GM19324 (cell line): ENCODE data around the gene ADARB2.

Source experiments
- ATAC-seq: cut with Tn5 transposase; IDR thresholded peaks from one replicate; pipeline ENCODE4 v1.9.1; 2021; ENCODE audit warnings: mild to moderate bottlenecking, moderate library complexity; ENCODE audit not compliant: unreplicated experiment, low FRiP score

ADARB2 gene

DNA sequence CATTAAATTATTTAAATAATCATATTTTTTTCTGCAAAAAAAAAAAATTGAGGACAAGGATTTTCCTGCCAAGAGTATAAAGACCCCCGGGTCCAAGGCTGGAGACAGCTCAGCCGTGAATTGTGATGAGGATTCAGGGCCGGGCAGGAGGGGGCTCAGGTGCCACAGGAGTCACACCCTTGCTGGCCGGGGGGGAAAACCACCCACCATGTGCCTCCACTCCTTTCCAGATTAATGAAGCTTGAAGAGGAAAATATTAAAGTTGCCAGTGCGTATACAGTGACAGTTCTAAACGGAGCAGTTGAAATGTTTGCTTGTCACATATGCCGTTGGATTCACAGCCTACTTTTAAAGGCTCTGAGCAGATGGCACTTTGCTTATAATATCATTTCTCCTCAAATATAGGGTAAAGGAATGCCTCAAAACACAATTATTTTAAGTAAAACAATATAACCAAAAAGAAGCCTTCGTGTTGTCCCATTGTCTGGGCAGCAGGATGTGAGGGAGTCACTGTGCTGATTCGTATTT is 49.6 kb downstream of the ADARB2 start:
- no peak for ATAC-seq

DNA sequence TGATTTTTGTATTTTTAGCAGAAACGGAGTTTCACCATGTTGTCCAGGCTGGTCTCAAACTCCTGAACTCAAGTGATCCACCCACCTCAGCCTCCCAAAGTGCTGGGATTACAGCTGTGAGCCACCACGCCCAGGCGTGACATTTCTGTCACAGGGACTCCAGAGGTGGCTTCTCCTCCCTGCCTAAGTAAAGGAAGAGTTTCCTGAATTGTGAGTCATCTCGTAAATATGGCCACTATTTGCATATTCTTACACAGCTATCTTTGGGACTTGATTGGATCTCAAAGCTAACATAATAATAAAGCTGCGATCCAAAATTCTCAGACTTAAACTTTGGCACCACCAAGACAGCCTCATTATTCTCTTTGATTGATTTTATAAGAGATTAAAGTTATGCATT is 50.1 kb downstream of the ADARB2 start:
- ATAC-seq: no peak

DNA sequence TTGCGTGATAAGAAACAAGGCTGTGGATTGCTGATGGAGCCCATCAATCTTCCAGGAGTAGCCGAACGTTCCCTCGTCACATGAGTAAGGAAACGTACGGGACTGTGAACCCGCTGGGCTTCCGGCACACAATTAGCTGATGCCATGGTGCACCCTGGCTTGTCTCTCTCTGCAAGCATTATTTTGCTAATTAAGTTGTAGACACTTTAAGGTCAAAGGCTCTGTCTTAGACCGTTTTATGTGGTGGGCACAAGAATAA is 50.9 kb downstream of the ADARB2 start:
- ATAC-seq: no peak

DNA sequence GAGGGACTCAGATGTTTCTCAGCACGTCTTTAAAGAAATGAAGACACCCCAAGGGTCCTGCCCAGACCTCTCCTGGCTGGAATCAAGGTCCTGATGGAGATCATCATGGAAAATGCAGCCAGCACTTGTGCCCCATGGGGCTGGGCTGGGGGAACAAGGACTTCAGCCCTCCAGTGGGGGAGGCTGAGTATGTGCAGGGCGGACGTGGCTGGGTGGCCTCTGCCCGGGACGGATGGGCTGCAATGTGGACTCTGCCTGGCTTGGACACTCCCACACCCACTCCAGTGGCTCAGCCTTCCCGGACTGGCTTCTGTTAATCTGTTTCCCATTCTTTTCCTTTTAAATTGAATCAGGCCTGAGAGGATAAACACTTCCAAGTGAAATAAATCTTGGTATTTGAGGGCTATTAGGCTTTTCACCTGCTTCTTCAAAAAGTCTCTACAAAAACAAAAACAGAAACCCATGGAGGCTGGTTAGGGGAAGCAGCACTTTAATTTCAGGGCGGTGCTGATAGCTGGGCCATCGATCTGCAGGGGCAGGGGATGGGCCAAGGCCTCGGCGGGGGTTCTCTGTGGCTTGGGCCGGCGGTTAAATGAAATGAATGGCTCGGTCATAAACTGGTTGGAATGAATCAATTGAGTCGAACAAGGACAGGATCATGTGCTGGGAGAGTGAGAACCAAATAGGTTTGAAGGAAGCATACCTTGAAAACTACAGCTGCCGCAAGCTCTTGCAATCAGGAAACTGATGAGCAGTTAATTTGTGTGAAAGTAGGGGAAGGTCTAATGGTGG is 51.4 kb downstream of the ADARB2 start:
- ATAC-seq: no peak

DNA sequence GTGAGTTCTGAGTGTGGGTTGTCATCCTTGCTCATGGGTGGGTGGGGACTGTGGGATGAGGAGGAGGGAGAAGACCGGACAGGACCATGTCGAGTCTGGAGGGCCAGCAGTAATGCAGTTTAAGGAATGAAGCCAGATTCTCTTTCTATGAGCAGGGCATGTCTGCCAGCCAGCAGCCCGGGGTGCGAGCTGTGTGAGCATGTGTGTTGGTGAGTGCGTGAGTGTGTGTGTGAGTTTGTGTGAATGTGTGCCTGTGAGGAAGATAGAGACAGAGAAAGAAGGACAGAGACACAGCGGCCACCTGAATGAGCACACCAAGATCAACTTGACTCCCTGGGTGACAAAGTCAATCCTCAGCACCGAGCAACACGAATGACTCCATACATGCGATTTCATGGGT is 52.3 kb downstream of the ADARB2 start:
- no peak for ATAC-seq

DNA sequence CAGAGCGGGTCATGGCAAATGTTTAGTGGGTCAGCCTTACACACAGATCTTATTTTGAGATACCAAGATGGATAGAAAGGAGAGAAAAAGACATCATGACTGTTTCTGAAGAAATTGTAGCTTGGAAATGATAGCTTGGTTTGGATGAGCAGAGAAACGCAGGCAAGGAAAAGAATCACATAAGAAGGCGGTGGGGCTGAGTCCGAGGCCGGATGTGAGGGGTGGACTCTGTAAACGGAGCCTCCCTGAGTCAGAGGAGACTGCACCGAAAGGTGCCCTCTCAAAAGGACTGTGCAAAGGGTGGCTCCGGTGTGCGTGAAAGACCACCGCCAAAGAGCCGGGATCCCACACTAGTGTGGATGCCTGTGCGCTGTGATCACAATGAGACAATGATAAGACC is 53.7 kb downstream of the ADARB2 start:
- ATAC-seq: no peak

DNA sequence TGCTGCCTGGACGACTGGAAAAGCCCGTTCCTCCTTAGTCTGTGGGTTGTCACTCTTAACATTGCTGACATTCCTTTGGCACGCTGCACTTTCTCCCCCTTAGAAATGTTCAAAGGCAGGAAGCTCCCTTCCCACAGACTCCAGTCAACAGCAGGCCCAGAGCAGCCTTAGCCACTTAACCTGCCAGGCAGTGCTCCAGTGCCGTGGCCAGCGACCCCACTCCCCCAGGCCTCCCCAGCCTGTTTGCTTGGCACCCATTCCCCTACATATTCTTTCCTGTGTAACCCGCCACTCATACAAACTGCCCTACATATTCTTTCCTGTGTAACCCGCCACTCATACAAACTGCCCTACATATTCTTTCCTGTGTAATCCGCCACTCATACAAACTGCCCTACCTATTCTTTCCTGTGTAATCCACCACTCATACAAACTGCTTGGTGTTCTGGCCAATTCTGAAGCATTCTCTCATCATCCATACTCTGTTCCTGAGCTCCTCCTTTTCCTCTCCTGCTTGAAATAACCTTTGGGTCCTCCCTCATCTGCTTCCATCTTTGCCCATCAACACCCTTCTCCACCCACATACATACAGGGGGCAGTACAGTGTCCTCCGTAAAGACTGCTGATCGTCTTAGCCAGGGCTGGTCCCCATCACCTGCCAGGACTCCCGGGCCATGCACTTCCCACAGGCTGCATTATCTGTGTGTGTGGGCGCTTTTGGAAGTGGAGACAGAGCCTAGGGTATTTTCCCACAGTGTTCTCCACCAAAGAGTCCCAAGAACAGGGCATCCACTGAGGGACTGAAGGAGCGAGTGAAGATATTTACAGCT is 57.3 kb downstream of the ADARB2 start:
- ATAC-seq: no peak

DNA sequence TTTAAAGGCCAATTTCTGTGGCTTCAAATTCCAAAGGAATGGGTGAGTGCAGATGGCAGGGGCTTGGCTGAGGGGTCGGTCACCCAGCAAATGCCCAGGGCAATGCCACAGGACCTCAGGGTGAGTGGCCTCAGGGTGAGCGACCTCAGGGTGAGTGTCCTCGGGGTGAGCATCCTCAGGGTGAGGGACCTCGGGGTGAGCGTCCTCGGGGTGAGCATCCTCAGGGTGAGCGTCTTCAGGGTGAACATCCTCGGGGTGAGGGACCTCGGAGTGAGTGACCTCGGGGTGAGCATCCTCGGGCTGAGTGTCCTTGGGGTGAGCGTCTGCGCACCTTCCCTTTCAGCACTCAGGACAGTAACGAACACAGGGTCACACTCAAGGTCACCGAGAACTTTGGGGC is 59.2 kb downstream of the ADARB2 start:
- no peak for ATAC-seq

DNA sequence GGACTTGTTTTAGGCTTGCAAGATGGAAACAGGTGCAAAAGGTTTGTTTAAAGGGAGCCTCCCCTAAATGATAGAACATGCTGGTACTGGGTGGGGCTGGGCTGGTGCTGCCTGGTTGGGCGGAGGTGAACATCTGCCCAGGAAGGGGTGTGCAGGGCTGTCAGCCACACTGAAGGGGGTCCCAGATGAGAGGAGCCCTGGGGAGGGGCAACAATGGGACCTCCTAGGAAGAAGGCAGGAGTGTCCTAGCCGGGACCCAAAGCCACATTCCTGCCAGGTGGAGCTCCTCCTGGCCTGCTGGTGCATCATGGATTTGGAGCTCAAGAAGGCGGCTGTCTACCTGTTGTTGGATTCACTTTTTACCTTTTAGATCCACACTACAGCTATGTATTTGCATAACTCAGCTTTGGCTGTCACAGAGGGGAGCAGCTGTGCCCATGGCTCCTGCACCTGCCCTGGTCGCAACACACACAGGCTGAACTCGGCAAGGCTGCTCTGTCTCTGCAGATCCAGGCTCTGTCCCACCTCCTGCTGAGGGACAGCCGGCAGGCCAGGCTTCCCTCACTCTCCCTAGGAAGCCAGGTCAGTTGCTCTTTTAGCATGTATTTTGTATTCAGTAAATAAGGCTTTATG is 59.9 kb downstream of the ADARB2 start:
- no peak for ATAC-seq

DNA sequence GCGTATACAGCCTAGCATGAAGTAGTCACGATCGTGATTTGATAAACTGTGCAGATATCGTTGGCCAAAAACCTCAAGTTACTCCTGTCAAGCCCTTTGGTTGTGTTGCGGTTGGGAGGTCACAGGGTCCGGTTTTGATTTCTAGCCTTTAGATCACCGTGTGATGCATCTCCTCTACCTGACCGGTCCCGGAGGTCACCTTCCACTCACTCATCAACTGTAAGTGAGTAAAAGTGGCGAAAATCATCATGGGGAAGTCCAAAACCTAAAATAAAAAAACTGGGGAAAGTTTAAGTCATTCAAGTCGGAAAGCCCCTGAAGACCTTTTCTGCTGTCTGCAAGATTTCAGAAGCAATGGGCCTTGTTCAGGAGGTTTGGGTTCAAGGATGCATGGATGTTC is 62.8 kb downstream of the ADARB2 start:
- no peak for ATAC-seq

DNA sequence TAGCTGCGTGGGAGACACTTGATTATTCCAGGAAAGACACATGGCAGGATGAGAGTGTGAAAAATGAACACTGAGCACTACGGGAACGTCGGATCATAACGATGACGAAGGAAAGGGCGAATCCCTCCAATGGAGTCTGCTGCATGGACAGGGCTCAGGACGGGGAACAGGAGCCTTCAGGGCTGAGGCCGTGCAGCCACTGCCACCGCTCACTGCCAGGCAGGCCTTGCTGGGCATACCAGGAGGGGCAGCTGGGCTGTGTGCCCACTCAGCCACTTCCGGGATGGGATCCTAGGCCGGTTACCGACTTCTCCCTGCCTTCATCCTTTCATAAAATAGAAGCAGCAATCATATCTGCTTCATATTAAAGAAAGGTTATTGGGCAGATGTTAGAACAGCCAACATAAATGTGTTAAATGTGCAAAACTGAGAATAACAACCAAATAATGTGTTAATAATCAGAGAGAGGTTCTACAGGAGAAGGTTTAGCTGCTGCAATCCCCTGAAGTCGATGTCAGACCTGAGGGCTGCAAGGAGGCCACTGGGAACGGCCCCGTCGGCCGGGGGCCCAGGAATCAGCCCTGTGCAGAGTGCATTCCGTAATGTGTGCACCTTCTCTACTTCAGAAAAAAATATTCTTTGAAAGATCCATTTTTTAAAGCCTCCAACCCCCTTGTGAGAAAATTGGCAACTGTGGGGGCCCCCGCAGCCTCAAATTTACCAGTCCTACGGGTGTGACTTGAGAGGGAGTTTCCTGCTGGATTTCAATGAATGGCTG is 63.6 kb downstream of the ADARB2 start:
- no peak for ATAC-seq

DNA sequence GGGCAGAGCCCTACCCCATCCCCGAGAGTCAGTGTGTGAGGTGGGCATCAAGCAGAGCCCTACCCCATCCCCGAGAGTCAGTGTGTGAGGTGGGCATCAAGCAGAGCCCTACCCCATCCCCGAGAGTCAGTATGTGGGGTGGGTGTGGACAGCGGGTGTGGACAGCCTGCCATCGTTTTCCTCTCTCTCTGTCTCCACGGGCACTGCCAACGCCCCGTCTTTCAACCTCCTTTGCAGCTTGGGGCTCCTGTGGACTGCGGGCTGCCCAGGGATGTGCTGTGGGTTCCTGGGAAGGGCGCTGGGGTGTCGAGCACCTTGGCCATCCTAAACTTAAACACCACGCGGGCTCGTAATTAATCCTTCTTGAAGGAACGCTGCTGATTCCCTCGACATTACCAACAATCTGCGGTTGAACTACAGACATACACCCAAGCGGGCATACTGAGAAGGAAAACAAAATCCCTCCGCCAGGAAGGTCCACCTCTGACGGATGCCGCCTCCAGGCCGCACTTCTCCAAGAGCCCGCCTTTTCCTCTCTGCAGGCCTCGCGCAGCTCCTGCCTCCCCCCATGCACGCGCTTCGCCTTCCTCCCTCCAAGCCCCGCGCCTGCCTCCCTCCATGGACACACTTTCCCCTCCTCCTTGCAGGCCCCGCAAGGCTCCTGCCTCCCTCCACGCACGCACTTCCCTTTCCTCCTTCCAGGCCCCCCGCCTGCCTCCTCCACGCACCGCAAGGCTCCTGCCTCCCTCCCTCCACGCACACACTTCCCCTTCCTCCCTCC is 65.1 kb downstream of the ADARB2 start:
- ATAC-seq: no peak

DNA sequence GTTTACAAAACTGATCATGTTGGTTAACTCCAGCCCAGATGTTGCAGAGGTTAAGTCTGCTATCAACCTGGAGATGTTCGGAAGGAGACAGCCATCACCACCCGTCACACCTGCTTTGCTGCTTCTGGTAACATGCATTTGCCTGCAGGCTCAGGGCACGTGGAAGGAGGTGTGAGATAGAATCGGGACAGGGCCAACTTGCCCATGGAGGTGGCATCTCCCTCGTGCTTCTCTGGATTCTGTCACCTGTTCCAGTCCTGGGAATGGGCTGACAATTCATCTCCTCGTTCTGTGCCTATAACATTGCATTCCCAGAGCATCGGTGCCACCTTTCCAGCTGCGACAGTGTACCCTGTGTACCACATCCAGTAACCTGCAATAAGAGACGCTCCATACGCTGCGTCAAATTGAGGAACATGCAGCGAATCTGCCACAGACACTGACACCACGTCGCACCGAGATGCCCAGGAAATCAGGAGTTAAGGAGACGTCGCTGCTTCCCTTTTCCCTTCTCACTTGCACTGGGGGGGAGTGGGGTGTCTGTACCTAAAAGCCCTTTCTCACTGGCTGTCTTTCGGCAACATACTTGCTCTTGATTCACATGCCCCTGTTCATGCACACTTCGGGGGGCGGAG is 65.8 kb downstream of the ADARB2 start:
- ATAC-seq: no peak

DNA sequence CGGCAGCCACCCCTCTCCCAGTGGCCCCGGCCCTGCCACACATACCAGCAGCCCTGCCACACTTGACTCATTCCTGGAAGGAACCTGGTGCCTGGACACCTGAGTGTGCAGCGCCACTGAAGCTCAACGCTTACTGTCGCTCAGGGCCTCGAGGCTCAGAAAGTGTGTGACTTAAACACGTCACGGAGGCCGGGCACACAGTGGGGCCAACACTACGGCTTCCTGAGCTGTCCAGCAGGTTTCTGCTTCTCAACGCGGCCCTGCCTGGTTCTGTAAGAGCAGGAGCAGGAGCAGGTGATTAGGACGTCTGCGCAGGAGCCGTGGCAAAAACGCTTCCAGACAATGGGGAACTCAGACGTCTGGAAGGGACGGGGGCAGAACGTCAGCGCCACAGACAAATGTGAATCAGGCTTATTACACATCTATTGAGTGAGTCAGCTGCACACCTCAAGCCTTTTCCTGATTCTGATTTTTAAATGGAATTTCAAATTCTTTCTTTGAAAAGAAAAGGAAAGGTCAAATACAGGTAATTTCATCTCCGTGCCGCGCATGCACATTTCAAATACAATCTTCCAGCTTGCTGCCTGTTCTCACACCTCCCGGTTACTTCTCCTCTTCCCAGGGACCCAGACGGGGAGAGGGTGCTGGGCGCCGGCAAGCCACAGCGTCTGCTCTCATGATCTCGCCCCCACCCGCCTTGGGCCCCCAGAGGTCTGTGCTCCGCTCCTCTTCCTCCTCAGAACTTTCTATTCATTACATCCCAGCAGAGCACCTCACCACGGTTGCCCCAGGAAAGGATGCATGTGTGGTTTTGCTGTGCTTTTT is 66.6 kb downstream of the ADARB2 start:
- no peak for ATAC-seq

DNA sequence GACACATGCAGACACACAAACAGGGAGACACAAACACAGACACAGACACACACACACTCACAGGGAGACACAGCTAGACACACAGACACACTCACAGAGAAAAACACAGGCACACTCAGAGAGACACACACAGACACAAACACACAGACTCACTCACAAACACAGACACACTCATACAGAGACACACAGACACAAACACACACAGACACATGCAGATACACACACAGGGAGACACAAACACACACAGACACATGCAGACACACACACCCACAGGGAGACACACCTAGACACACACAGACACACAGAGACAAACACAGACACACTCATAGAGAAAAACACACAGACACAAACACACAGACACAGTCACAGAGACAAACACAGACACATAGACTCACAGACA is 67.9 kb downstream of the ADARB2 start:
- ATAC-seq: no peak

DNA sequence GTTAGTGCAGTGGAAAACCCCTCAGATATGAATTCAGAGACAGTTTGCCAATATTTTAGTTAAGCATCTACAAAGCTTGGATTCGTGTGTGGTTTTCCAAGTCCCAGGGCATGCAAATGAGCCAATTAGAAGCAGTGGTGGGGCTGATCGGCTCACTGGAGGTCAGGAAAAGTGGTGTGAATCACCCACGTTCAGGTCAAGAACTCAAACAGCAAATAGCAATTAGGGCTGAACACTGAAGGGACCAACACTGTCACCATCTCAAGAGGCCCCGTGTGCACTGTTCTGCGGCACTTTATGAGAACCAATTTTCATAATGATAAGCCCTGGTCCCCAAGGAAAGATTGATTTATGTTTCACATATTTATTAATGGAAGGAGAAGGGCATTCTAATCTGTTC is 68.9 kb downstream of the ADARB2 start:
- no peak for ATAC-seq

DNA sequence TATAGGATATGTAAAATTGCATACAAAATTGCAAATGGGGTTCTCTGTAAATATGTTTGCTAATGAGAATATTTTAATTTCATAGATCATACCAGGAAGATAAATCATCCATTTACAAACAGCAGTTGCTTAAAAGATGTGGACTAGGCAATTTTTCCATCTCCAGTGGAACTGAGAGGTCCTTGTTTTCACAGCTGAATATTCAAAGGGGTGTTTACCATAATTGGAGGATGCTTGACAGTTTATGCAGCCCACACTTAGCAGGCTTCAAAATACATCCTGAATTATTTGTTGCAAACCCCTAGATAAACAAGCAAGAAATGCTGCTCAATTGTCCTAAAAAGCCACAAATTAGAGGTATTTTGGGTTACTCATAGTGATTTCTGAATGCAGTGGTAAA is 69.9 kb downstream of the ADARB2 start:
- ATAC-seq: no peak

DNA sequence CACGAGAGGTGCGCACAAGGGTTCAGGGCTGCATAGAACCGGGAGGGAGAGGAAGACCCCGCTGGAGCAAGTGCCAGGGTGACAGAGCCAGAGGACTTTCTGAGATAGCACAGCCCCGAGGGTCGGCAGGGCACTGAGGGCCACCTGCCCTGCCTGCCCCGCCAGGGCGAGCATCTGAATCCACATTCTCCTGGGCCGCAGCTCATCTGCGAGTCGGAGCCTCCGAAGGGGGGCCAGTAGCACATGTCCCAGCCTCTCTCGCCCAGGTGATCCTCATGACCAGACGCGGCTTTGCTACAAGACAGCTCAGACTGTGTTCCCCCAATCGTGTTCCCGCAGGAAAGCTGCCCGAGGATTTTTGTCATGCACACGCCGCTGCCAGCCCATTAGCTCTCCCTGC is 71.2 kb downstream of the ADARB2 start:
- ATAC-seq: no peak

DNA sequence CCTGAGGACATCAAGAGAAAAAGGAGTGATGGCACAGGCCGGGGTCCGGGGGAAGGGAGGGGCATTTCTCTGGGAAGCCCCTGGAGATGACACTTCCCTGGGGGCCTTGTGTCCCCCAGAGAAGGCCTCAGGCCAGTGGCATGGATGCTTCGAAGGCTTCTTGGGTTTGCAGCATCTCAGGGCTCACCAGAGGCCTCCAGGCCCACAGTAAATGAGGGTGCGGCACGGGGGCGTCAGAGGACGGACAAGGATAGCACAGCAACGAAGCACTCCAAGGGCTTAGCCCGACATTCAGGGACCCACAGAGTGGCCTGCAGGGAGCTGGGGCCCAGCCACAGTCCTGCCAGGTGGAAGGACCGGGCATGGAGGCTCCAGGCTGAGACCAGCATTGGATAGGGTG is 71.6 kb downstream of the ADARB2 start:
- no peak for ATAC-seq
